H4 (cell line): ENCODE data around the gene MMAB. TPM values are rescaled to one million over a fixed set of nuclear protein-coding genes. Genes with fewer than 3 reads are reported as not detected.
"Not testable (repeated sequence)": the region's sequence is repeated elsewhere in the genome, so short reads cannot be mapped to it uniquely, and the experiment has no call there.

Experiments used
- DNase-seq: peaks from one replicate; pipeline ENCODE4 v3.0.0-alpha.2; 2015; ENCODE audit warnings: low spot score
- total RNA-seq: library from RNA; depleted of rRNA; stranded (reverse); fragments of >200 nt; shearing (Covaris generic); gene quantifications from 2 replicates; pipeline ENCODE4 v1.2.3, GENCODE V29; 2014

The MMAB gene
- total RNA-seq, 1 experiment from 2014 or later = 33.0 TPM

GRCh38 chr12:109602132-109602531, 28.8 kb upstream of the MMAB start:
- DNase-seq = not testable (repeated sequence)

DNA sequence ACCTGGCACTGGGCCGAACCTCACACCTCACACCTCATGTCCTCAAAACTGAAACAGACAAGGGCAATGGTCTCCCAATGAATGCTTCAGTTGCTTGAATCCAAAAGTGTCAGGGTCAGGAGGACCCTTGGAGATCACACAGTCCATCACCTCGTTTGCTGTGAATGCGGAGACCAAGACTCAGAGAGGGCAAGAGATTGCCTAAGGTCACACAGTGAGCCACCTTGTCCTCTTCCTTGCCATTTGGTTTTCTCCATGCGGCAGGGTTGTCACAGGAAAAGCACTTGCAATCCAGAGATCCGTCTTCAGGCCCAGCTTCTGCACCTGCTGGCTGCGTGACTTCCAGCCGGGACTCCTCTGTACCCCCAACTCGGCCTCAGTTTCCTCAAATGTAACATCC, 28.3 kb upstream of the MMAB start:
- DNase-seq = no peak

DNA sequence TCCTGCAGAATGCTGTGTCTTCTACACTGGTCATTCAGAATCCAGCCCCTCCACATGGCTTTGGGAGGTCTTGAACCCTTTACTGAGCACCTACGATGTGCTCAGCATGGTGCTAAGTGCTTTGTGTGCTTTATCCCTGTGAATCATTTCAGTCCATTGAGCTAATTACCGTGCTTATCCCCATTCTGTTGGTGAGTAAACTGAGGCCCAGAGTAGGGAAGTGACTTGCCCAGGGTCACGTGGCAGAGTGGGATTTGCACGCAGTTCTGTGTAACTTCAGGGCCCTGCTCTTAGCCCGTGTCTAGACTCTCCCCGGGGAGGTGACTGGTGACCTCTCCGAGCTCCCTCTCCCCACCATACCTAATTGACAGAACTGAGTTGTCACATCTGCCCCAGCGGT, 27.7 kb upstream of the MMAB start:
- DNase-seq = no peak

GRCh38 chr12:109600481-109600880, 27.2 kb upstream of the MMAB start:
- DNase-seq = no peak

DNA sequence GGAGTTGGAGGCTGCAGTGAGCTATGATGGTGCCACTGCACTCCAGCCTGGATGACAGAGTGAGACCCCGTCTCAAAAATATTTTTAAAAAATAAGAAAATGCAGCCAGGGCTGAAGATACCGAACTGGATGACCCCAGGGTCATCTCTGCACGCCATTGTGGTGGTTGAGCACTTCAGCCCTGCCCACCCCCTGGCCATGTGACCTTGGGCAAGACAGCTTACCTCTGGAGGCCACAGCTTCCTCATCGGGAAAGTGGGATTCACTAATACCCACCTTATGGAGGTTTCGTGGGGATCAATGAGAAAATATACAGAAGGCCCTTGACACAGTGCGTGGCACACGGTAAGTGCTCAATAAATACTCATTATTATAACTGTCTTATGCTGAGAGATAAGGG, 25.8 kb upstream of the MMAB start:
- no peak for DNase-seq

DNA sequence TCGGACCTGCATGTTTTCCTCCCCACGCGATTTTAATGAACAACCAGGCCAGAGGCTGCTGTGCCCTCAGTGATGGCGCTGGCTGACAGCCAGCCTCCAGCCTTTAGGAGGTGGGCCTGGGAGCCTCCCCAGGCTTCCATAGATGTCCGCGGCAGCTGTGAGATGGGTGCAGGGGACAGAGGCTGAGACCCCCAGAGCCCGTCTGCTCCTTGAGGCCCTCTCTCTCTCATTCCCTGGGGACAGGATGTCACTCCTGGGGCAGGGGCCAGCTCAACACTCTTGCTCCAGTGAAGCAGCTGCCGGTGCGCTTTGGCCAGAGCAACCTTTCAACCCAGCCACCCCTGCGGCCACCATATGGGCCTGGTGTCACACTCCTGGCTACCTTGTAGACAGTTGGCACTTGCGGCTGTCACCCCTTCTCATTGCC, 25.1 kb upstream of the MMAB start:
- no peak for DNase-seq

DNA sequence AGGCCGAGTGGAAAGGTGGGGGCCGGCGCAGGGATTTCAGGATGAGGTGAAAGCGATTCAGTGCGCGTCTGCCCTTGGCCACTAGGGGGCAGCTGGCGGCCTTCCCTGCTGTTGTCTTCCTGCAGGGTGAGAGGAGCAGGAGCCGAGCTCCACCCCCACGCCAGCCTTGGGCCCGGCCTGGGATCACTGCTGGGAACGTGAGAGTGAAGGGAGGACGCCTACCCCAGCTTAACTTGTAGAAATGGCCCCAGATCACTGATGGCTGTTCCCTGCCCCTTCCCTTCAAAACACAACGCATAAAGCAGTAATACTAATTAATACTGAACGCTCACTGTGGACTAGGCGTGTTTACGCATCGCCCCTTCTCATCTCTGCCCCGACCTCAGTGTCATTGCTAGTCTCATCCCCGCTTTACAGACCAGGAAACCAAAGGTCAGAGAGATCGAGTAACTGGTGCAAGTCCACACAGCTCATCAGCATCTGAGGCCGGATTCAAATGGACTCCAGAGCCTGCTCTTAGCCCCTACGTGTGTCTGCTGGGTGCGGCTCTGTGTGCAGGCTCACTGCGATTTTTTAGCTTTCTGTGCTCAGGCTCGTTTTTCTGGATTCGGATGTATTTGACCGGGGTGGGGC, 24.6 kb upstream of the MMAB start:
- DNase-seq = peak; percentile 75

DNA sequence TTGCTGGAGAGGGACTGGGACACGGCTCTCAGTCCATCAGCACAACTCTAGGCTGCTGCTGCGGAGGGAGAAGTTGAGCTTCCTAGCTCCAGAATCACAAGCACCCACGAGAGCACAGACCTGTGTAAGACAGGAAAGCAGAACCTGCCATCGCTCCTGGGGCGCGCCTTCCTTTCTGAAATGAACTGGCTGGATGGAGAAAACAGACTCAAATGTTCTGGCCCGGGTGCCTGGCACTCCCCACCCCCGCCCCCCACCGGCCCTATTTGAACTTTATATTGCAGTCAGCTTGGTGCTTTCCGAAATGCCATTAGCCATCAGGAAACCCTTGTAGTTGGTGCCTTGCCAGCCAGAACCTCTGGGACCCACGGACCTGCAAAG, 24.1 kb upstream of the MMAB start:
- DNase-seq = no peak

DNA sequence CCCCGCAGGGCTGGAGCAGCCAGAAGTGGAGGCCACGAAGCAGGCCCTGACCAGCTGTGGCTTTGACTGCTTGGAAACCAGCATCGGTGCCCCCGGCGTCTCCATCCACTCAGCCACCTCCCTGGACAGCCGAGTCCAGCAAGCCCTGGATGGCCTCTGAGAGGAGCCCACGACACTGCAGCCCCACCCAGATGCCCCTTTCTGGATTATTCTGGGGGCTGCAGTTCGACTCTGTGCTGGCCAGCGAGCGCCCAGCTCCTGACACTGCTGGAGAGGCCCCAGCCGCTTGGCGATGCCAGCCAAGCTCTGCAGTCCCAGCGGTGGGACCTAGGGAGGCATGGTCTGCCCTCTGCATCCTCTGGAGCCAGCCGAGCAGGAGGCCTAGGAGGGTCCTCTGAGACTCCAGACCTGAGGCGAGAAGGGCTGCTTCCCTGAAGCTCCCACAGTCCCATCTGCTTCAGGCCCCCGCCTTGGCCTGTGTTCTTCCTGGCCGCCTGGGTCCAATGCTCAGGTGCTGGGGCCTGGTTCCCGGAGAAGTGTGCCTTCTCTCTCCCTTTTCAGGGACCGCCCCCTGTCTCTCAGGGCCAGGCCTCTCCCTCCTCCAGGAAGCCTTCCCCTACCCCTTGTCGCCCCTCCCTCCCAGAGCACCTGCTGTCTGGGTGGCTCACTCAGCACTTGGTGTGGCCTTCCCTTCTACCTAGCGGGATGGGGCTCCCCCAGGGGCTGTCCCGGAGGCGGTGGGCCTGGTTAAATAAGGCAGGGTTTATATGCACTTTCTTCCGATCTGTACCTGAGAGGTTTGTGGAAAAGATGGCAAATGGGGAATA, 23.3 kb upstream of the MMAB start:
- DNase-seq = no peak

- no peak for DNase-seq
These were observed 22.1 kb upstream of the MMAB start for GRCh38 chr12:109595321-109595902.

- no peak for DNase-seq
These were observed 21.4 kb upstream of the MMAB start for GRCh38 chr12:109594556-109595317.

DNA sequence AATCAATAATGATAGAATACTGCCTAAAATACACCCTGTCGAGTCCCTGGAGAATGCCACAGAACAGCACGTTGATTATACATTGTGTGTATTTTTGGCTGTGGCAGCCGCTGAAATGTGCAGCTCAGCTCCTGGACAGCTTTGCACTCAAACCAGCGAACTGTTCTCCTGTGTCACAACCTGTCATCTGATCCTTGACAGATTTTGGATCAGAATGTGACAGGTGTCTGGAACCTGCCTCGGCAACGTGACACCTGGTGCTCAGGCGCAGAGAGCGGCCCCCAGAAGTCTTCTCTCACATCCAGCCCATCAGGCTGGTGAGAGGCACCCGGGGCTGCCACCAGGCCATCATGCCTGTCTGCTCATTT, 19.6 kb upstream of the MMAB start:
- no peak for DNase-seq

DNA sequence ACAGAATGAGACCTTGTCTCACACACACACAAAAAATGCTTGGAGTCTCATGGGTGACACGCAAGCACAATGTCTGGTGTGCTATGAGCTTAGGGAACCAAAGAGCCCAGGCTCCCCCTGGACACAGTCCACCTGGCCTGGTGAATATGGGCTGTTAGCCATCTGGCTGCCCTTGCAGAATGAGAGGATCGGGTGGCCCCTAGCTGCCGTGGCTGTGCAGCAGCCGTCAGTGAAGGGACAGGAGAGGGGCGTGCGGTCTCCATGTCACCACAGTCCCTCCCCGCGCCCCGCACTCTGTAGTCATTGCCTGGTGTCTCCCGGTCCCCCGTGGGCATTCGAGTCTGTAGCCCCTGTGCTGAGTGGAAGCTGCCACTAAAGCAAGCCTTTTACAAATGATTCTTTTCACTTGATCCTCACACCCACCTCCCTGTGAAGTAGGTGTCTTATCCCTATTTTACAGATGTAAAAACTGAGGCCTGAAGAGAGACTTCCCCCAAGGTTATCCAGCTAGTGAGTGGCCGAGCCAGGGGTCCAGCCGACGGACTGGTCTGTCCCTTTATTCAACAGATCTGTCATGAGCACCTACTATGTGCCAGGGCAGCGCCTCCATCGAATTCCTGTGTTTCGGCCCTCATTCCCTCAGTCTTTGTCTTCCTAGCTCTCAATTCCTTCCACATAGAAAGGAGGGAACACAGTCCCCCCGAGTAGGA, 19.0 kb upstream of the MMAB start:
- no peak for DNase-seq

GRCh38 chr12:109591041-109591440, 17.7 kb upstream of the MMAB start:
- no peak for DNase-seq

DNA sequence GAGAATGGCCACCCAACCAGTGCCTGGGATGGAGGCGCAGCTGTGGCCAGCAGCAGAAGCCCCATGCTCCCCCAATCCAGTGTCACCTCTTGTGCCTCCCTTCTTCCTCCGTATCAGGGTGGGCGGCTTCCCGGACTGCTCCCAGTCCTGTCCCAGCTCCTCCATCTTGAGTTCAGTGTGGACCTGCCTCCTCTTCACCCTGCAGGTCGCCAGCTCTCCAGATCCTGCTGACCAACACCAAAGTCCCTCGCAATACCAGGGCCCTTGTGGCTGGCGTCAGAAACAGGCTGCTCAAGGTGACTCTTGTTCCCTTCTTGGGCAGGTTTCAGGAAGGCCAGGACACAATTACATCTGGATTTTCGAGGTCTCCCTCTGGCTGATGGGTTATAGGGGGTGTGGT, 17.3 kb upstream of the MMAB start:
- DNase-seq = no peak

- no peak for DNase-seq
These were observed 16.5 kb upstream of the MMAB start for GRCh38 chr12:109589691-109590245.

DNA sequence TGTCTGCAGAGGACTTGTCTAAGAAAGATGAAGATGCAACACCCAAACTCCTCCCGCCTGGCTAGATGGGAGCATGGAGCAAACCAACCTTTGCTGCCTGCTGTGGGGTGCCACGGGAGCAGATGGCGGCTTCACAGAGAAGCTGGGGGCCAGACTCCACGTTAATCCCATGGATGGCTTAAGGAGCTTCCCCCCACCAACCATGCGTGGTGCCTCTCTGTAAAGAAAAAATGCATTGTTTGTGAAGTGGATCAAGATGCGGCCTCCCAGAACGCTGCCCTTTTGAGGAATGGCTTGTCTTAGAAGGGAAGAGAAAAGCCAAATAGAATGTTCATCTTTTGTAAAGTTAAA, 15.9 kb upstream of the MMAB start:
- DNase-seq = no peak

GRCh38 chr12:109588461-109589239, 15.3 kb upstream of the MMAB start:
- no peak for DNase-seq

GRCh38 chr12:109587921-109588320, 14.6 kb upstream of the MMAB start:
- no peak for DNase-seq

DNA sequence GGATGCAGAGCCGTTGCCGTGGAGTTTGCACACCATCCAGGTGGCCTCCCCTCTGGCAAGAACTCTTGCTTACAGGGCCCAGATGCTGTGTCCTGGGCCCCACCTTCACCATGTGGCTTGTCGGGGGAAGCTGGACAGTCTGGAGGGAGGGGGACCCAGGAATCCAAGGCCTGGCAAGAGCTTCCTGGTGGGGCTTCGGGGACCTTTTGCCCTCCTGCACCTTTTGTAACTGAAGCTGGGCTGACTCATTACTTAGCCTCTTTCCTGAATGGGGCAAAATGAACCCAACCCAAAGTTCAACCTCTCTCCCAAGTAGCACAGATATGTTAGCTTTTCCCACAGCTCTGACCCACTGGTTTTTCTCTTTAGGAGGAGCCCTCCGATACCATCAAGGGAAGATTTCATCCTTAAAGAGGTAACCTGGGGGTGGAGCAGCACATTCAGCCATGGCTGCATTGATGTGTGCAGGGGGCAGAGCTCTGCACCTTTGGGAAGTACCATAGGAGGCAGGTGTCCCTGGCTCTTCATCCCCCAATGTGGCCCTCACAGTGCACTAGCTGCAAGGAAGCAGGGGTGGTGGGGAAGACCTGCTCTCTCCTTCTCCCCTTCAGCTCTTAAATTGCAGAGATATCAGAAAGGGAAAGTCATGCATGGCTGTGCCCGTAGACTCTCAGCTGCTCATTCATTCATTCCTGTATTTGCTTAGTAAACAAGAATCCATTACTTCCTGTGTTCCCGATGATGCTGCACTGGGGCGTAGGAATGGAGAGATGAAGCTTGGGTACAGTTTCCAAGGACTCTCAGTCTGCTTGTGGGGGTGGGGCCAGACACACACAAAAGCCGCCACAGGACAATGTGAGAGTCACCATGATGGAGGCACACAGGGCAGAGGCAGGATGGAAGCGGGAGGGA, 13.3 kb upstream of the MMAB start:
- DNase-seq = no peak
